Measurements from ENCODE around the gene OR9G4. TPM values are rescaled to one million over a fixed set of nuclear protein-coding genes. Genes with fewer than 3 reads are reported as not detected.

Gene OR9G4
- total and polyA plus RNA-seq, 9 donors = not detected

DNA sequence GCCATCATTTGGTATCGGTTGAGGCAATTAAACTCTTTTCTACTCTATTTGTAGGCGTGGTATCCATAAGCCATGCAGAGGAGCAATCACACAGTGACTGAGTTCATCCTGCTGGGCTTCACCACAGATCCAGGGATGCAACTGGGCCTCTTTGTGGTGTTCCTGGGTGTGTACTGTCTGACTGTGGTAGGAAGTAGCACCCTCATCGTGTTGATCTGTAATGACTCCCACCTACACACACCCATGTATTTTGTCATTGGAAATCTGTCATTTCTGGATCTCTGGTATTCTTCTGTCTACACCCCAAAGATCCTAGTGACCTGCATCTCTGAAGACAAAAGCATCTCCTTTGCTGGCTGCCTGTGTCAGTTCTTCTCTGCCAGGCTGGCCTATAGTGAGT, 8.4 kb downstream of the OR9G4 start:
- WGBS, 3 donors = 73 to 83% (median 74%) methylated on average over 3 of the region's 3 CpGs

GRCh38 chr11:56720513-56720912, 28.0 kb downstream of the OR9G4 start:
- Histone ChIP-seq H3K27me3 (no peaks in the 10 kb centered on the region), H3K4me1 (ENCODE audit: insufficient read depth) (no peaks in the 10 kb centered on the region), H3K36me3 (no peaks in the 10 kb centered on the region), H3K9me3 (no peaks in the 10 kb centered on the region), H3K27ac (no peak overlapping the region), H3K4me3 (no peak overlapping the region)
- 63 to 76% (median 75%) methylated on average over 4 of the region's 4 CpGs for WGBS, 3 donors
- no peak for TF ChIP-seq POLR2A (IDR thresholded peaks at IDR 0.05)
- TF ChIP-seq EP300 (IDR thresholded peaks at IDR 0.05) = no peak
- no peak for TF ChIP-seq CTCF (IDR thresholded peaks at IDR 0.05)
- DNase-seq = no peak
- intact Hi-C loops (cut with DNase I) = no loop called here

More for the DNA sequence above, 8.4 kb downstream of the OR9G4 start:
- TF ChIP-seq CTCF (IDR thresholded peaks at IDR 0.05) (no peak), POLR2A (IDR thresholded peaks at IDR 0.05) (no peak), EP300 (IDR thresholded peaks at IDR 0.05) (no peak)
- no peak for DNase-seq
- H3K36me3 ChIP-seq = no peaks in the 10 kb centered on the region
- H3K9me3 ChIP-seq = no peaks in the 10 kb centered on the region
- no peaks in the 10 kb centered on the region for H3K4me1 ChIP-seq (ENCODE audit: insufficient read depth)
- no peak overlapping the region for H3K27ac ChIP-seq
- intact Hi-C loops (cut with DNase I) = no loop called here
- H3K4me3 ChIP-seq = no peak overlapping the region
- H3K27me3 ChIP-seq = no peaks in the 10 kb centered on the region

DNA sequence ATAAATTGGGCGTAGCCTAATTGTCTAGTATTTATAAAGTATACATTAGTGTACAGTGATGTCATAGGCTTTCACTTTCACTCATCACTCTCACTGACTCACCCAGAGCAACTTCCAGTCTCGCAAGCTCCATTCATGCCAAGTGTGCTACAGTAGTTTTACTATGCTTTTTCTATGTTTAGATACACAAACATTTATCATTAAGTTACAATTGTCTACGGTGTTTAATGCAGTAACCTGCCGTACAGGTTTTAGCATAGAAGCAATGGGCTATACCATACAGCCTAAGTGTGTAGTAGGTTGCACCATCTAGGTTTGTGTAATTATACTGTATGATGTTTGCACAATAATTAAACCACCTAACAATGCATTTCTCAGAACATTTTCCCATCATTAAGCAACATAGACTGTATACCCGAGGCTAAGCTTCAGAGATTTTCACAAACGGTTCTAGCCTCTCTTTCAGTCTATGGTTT, 32.1 kb downstream of the OR9G4 start:
- no peak for DNase-seq
- 79 to 90% (median 82%) methylated on average over 6 of the region's 6 CpGs for WGBS, 3 donors
- intact Hi-C loops (cut with DNase I) = no loop called here
- no peak overlapping the region for H3K27ac ChIP-seq
- no peak overlapping the region for H3K4me3 ChIP-seq
- no peaks in the 10 kb centered on the region for H3K27me3 ChIP-seq
- no peaks in the 10 kb centered on the region for H3K4me1 ChIP-seq (ENCODE audit: insufficient read depth)
- no peaks in the 10 kb centered on the region for H3K9me3 ChIP-seq
- TF ChIP-seq POLR2A (IDR thresholded peaks at IDR 0.05) (no peak), EP300 (IDR thresholded peaks at IDR 0.05) (no peak), CTCF (IDR thresholded peaks at IDR 0.05) (no peak)
- no peaks in the 10 kb centered on the region for H3K36me3 ChIP-seq

- no peaks in the 10 kb centered on the region for H3K9me3 ChIP-seq
- no peak for DNase-seq
- no peaks in the 10 kb centered on the region for H3K36me3 ChIP-seq
- intact Hi-C loops (cut with DNase I) = no loop called here
- 60 to 69% (median 68%) methylated on average over 2 of the region's 2 CpGs for WGBS, 3 donors
- H3K4me3 ChIP-seq = no peak overlapping the region
- TF ChIP-seq POLR2A (IDR thresholded peaks at IDR 0.05) (no peak), EP300 (IDR thresholded peaks at IDR 0.05) (no peak), CTCF (IDR thresholded peaks at IDR 0.05) (no peak)
- H3K4me1 ChIP-seq (ENCODE audit: insufficient read depth) = no peaks in the 10 kb centered on the region
- no peak overlapping the region for H3K27ac ChIP-seq
- no peaks in the 10 kb centered on the region for H3K27me3 ChIP-seq
These were observed 34.3 kb downstream of the OR9G4 start for GRCh38 chr11:56714206-56714605.

Data from ovary (tissue), 9 donors.